Left renal cortex interstitium (tissue), 4 donors: ENCODE results near the gene FNDC1. TPM values are rescaled to one million over a fixed set of nuclear protein-coding genes. Genes with fewer than 3 reads are reported as not detected.

ENCODE experiments used
- DNase-seq, 4 donors: peaks; one replicate each; pipeline ENCODE4 v3.0.0-alpha.2; 2013; ENCODE audit warnings: low read depth in 4 of 4, low spot score in 2 of 4, missing footprints in 1 of 4
- polyA plus RNA-seq, 4 donors: library from polyadenylated mRNA; unstranded; fragments of 120-200 nt; gene quantifications; one replicate each; pipeline ENCODE4 v1.2.1, GENCODE V29; 2013; ENCODE audit not compliant: insufficient read length in 4 of 4

Gene FNDC1
- polyA plus RNA-seq, 4 donors: 6.8 to 9.2 (median 7.8) TPM

GRCh38 chr6:159303159-159303558 lies 134.0 kb downstream of the FNDC1 start:
- DNase-seq: no peak

- no peak for DNase-seq
These were observed 134.6 kb downstream of the FNDC1 start for GRCh38 chr6:159303784-159304183.

GRCh38 chr6:159304641-159305040 lies 135.4 kb downstream of the FNDC1 start:
- no peak for DNase-seq

GRCh38 chr6:159305159-159305558 lies 136.0 kb downstream of the FNDC1 start:
- DNase-seq: no peak

GRCh38 chr6:159305804-159306537 lies 136.8 kb downstream of the FNDC1 start:
- DNase-seq: no peak

GRCh38 chr6:159307246-159307790 lies 138.1 kb downstream of the FNDC1 start:
- no peak for DNase-seq

DNA sequence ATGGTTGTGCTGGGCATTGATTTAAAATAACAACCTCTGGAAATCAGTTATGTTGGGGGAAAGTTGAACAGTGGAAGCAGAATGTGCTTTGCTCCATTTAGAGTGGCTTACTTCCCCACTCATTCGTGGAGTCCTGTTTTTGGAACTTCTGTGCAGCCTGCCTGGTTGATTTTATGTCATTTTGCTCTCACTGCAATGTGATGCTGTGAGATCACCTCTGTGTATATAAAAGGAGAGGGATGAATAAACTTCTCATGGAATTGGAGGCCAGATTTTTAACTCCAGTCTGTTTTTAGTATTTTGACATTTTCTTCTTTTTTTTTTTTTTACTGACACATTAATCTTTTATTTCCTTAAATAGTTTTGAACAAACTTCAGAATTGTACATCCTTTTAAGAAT lies 139.0 kb downstream of the FNDC1 start:
- no peak for DNase-seq

DNA sequence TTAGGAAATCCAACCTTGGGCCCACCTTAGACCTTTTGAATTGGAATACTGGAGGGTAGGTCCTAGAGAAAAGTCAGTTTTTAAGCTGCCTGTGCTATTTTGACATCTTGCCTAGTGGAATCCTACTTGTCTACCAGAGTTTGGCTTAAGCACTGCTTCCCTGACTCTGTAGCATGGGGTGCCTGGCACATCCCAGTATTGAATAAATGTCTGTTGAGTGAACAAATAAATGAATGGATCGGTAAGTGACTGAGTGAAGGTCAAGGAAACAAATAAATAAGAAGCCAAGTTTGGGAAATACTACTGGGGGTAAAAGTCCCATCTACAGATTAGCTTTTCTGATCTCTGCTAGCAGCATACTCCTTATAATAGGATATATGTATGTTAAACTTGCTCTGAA lies 140.5 kb downstream of the FNDC1 start:
- DNase-seq: no peak

DNA sequence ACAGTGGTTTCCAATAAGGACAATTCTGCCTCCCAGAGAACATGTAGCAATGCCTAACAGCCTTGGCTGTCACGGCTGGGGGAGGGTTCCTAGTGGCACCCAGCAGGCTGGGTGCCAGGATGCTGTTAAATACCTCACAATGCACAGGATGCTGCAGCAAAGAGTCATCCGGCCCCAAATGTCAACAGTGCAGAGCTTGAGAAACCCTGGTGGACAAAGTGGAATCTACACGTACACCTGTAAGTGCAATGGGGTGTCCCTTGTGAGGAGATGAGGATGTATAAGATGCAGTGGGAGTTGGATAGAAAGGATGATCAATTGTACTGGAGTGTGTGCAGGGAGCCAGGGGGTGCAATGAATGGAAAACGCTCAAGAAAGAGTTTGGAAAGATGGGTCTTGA lies 142.4 kb downstream of the FNDC1 start:
- DNase-seq: no peak

GRCh38 chr6:159312206-159312605 lies 143.0 kb downstream of the FNDC1 start:
- no peak for DNase-seq

DNA sequence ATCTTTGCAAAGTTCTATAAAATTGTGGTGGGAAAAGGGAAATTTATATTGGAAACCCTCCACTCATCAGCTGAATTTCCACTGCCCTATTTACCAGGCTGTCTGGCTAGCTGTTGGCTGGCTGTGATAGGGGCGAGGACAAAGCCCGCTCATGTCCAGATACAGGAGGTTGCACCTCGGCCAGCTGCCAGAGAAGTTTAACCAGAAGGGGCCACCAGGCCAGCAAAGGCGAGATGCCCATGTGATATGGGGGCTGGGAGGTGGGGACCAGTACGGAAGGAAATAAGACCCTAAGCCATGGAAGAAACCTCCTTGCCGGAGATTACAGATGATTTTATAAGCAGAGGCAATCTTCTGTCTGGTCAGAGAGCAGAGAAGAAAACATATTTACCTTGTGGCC lies 143.8 kb downstream of the FNDC1 start:
- no peak for DNase-seq

GRCh38 chr6:159315562-159315961 lies 146.4 kb downstream of the FNDC1 start:
- no peak for DNase-seq

DNA sequence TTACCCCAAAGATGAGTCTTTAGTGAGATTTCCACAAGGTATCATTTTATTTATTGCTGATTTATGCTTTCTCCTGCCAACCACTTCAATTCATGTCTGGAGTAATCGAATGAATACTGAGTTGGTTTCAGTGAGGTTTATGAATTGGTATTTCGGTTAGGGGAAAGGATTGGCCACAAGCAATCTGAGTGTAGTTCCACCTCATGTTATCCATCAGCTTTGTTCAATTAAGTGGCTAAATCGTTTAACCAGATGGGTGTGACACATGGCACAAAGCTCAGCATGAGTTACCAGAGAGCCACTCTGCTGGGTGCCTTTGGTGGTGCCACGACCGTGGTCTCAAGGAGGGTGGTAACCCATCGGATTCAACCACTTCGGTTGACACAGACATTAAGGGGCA lies 148.2 kb downstream of the FNDC1 start:
- DNase-seq: no peak

DNA sequence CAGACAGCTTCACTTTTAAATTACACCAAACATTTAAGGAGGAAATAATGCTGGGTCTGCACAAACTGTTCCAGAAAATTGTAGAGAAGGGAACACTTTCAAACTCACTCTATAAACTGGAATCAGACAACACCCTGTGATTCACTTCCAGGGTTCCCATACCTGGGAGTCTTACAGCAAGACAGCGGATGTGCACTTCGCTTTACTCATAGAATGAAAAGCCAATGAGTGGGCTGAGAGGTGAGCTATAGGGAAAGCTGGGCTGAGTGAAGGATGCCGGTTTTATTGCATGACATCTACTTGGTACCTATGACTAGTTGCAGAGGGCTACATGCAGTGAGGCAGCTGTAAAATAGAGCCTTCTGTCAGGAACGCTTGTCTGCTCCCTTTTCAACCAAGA lies 152.1 kb downstream of the FNDC1 start:
- DNase-seq: no peak

Other genes with a start within 250 kb of the FNDC1 start
- gene RSPH3, start 169.2 kb upstream of the FNDC1 start, polyA plus RNA-seq: 10 to 100 TPM; 14.5 to 20.3 (median 17.5) TPM
- gene TAGAP, start 124.4 kb upstream of the FNDC1 start, polyA plus RNA-seq: under 1 TPM; 0.72 to 0.87 (median 0.73) TPM